HUDEP-2 (cell line): ENCODE measurements around the gene FRMD4A.
A peak's percentile ranks its signal among the peaks of the same experiment; 100 is the strongest.
"Not testable (repeated sequence)": the region's sequence is repeated elsewhere in the genome, so short reads cannot be mapped to it uniquely, and the experiment has no call there.

Experiments
- DNase-seq, 76 experiments: peaks; one replicate each; lab custom pipeline; 2025; ENCODE audit not compliant: unreplicated experiment in 76 of 76; lab: John Stamatoyannopoulos, UW

FRMD4A gene

GRCh38 chr10:13773496-13774170, 557.1 kb downstream of the FRMD4A start:
- no peak for DNase-seq

GRCh38 chr10:13773043-13773442, 557.7 kb downstream of the FRMD4A start:
- no peak for DNase-seq

- no peak for DNase-seq
These were observed 558.7 kb downstream of the FRMD4A start for GRCh38 chr10:13771992-13772391.

- no peak for DNase-seq
These were observed 559.8 kb downstream of the FRMD4A start for GRCh38 chr10:13770760-13771493.

GRCh38 chr10:13769946-13770345, 560.8 kb downstream of the FRMD4A start:
- no peak for DNase-seq

GRCh38 chr10:13767676-13768178, 563.0 kb downstream of the FRMD4A start:
- no peak for DNase-seq

- not testable (repeated sequence) for DNase-seq
These were observed 563.6 kb downstream of the FRMD4A start for GRCh38 chr10:13767148-13767547.

GRCh38 chr10:13765641-13766341, 564.9 kb downstream of the FRMD4A start:
- no peak for DNase-seq

- DNase-seq = no peak
These were observed 569.1 kb downstream of the FRMD4A start for GRCh38 chr10:13761490-13762091.

- no peak for DNase-seq
These were observed 571.6 kb downstream of the FRMD4A start for GRCh38 chr10:13759168-13759567.

- no peak for DNase-seq
These were observed 572.0 kb downstream of the FRMD4A start for GRCh38 chr10:13758756-13759155.

- peak in 8 of 76 experiments; percentile 1 to 29 (median 10) for DNase-seq
These were observed 572.4 kb downstream of the FRMD4A start for GRCh38 chr10:13758312-13758711.

- no peak for DNase-seq
These were observed 576.4 kb downstream of the FRMD4A start for GRCh38 chr10:13754277-13754676.

- DNase-seq = no peak
These were observed 579.4 kb downstream of the FRMD4A start for GRCh38 chr10:13751191-13751764.

- no peak for DNase-seq
These were observed 580.2 kb downstream of the FRMD4A start for GRCh38 chr10:13750299-13751190.

GRCh38 chr10:13745271-13745670, 585.5 kb downstream of the FRMD4A start:
- peak in 1 of 76 experiments; percentile 2 for DNase-seq

GRCh38 chr10:13743963-13744362, 586.8 kb downstream of the FRMD4A start:
- DNase-seq = no peak

- DNase-seq = no peak
These were observed 587.5 kb downstream of the FRMD4A start for GRCh38 chr10:13743101-13743693.

- DNase-seq = no peak
These were observed 589.3 kb downstream of the FRMD4A start for GRCh38 chr10:13741438-13741837.
